Measurements from ENCODE around the gene CAMK1D.

Gene CAMK1D

GRCh38 chr10:12633776-12634620 is 284.7 kb downstream of the CAMK1D start:
- ATAC-seq (no peak), DNase-seq (no peak)
- Mint-ChIP-seq H3K27me3 (no peaks in the 10 kb centered on the region), H3K27ac (no peak overlapping the region), H3K4me3 (no peak overlapping the region), H3K9me3 (no peaks in the 10 kb centered on the region), H3K4me1 (peaks cover 51% of the 10 kb centered on the region), H3K36me3 (ENCODE audit: low read depth) (no peaks in the 10 kb centered on the region)

GRCh38 chr10:12634621-12634931 is 285.2 kb downstream of the CAMK1D start:
- Mint-ChIP-seq H3K27me3 (no peaks in the 10 kb centered on the region), H3K4me3 (no peak overlapping the region), H3K36me3 (ENCODE audit: low read depth) (no peaks in the 10 kb centered on the region), H3K9me3 (no peaks in the 10 kb centered on the region), H3K4me1 (peaks cover 45% of the 10 kb centered on the region), H3K27ac (peak overlapping the region; percentile 82)
- ATAC-seq: no peak
- no peak for DNase-seq

GRCh38 chr10:12635127-12635541 is 285.8 kb downstream of the CAMK1D start:
- peak overlapping the region; percentile 41 for H3K4me3 Mint-ChIP-seq
- H3K27me3 Mint-ChIP-seq: no peaks in the 10 kb centered on the region
- no peaks in the 10 kb centered on the region for H3K9me3 Mint-ChIP-seq
- peak; percentile 67 for ATAC-seq
- peaks cover 43% of the 10 kb centered on the region for H3K4me1 Mint-ChIP-seq
- H3K27ac Mint-ChIP-seq: peak overlapping the region; percentile 82
- H3K36me3 Mint-ChIP-seq (ENCODE audit: low read depth): no peaks in the 10 kb centered on the region
- peak; percentile 23 for DNase-seq

- Mint-ChIP-seq H3K4me1 (peaks cover 43% of the 10 kb centered on the region), H3K4me3 (no peak overlapping the region)
- ATAC-seq: no peak
Observed at GRCh38 chr10:12636571-12636970, 287.2 kb downstream of the CAMK1D start.

GRCh38 chr10:12637649-12638048 is 288.3 kb downstream of the CAMK1D start:
- Mint-ChIP-seq H3K27me3 (no peaks in the 10 kb centered on the region), H3K36me3 (ENCODE audit: low read depth) (no peaks in the 10 kb centered on the region), H3K4me1 (peaks cover 43% of the 10 kb centered on the region), H3K4me3 (no peak overlapping the region), H3K27ac (no peak overlapping the region), H3K9me3 (no peaks in the 10 kb centered on the region)
- no peak for DNase-seq
- no peak for ATAC-seq

More at GRCh38 chr10:12636571-12636970, 287.2 kb downstream of the CAMK1D start:
- DNase-seq: no peak
- H3K27me3 Mint-ChIP-seq: no peaks in the 10 kb centered on the region
- H3K27ac Mint-ChIP-seq: no peak overlapping the region
- no peaks in the 10 kb centered on the region for H3K36me3 Mint-ChIP-seq (ENCODE audit: low read depth)
- H3K9me3 Mint-ChIP-seq: no peaks in the 10 kb centered on the region

GRCh38 chr10:12638103-12638502 is 288.8 kb downstream of the CAMK1D start:
- Mint-ChIP-seq H3K4me3 (no peak overlapping the region), H3K27ac (no peak overlapping the region), H3K36me3 (ENCODE audit: low read depth) (no peaks in the 10 kb centered on the region), H3K27me3 (no peaks in the 10 kb centered on the region), H3K9me3 (no peaks in the 10 kb centered on the region), H3K4me1 (peaks cover 41% of the 10 kb centered on the region)
- ATAC-seq (no peak), DNase-seq (no peak)

- H3K4me1 Mint-ChIP-seq: peaks cover 45% of the 10 kb centered on the region
- no peaks in the 10 kb centered on the region for H3K27me3 Mint-ChIP-seq
- no peak overlapping the region for H3K27ac Mint-ChIP-seq
- no peaks in the 10 kb centered on the region for H3K9me3 Mint-ChIP-seq
- ATAC-seq: no peak
- DNase-seq: no peak
- no peaks in the 10 kb centered on the region for H3K36me3 Mint-ChIP-seq (ENCODE audit: low read depth)
- no peak overlapping the region for H3K4me3 Mint-ChIP-seq
Observed at GRCh38 chr10:12638781-12639180, 289.4 kb downstream of the CAMK1D start.

- Mint-ChIP-seq H3K4me3 (no peak overlapping the region), H3K27ac (no peak overlapping the region), H3K9me3 (no peaks in the 10 kb centered on the region), H3K4me1 (peaks cover 46% of the 10 kb centered on the region), H3K27me3 (no peaks in the 10 kb centered on the region), H3K36me3 (ENCODE audit: low read depth) (no peaks in the 10 kb centered on the region)
- ATAC-seq: no peak
- DNase-seq: no peak
Observed at GRCh38 chr10:12639996-12640944, 290.9 kb downstream of the CAMK1D start.

- no peak for DNase-seq
- no peaks in the 10 kb centered on the region for H3K9me3 Mint-ChIP-seq
- no peak overlapping the region for H3K27ac Mint-ChIP-seq
- no peak for ATAC-seq
- peaks cover 36% of the 10 kb centered on the region for H3K4me1 Mint-ChIP-seq
- no peaks in the 10 kb centered on the region for H3K27me3 Mint-ChIP-seq
- H3K4me3 Mint-ChIP-seq: no peak overlapping the region
- H3K36me3 Mint-ChIP-seq (ENCODE audit: low read depth): no peaks in the 10 kb centered on the region
Observed at GRCh38 chr10:12642036-12642435, 292.7 kb downstream of the CAMK1D start.

GRCh38 chr10:12643279-12643678 is 293.9 kb downstream of the CAMK1D start:
- DNase-seq (no peak), ATAC-seq (no peak)
- H3K4me3 Mint-ChIP-seq: no peak overlapping the region
- H3K9me3 Mint-ChIP-seq: no peaks in the 10 kb centered on the region
- no peaks in the 10 kb centered on the region for H3K36me3 Mint-ChIP-seq (ENCODE audit: low read depth)
- H3K27me3 Mint-ChIP-seq: no peaks in the 10 kb centered on the region
- H3K27ac Mint-ChIP-seq: no peak overlapping the region
- H3K4me1 Mint-ChIP-seq: peaks cover 26% of the 10 kb centered on the region

- no peak for DNase-seq
- H3K4me3 Mint-ChIP-seq: peak overlapping the region; percentile 15
- H3K9me3 Mint-ChIP-seq: no peaks in the 10 kb centered on the region
- H3K27me3 Mint-ChIP-seq: no peaks in the 10 kb centered on the region
- peaks cover 25% of the 10 kb centered on the region for H3K4me1 Mint-ChIP-seq
- peak overlapping the region; percentile 82 for H3K27ac Mint-ChIP-seq
- ATAC-seq: peak; percentile 78
- H3K36me3 Mint-ChIP-seq (ENCODE audit: low read depth): no peaks in the 10 kb centered on the region
Observed at GRCh38 chr10:12644380-12645144, 295.2 kb downstream of the CAMK1D start.

- DNase-seq (no peak), ATAC-seq (no peak)
- Mint-ChIP-seq H3K9me3 (no peaks in the 10 kb centered on the region), H3K4me1 (peaks cover 25% of the 10 kb centered on the region), H3K27me3 (no peaks in the 10 kb centered on the region), H3K4me3 (no peak overlapping the region), H3K27ac (no peak overlapping the region), H3K36me3 (ENCODE audit: low read depth) (peaks cover 3% of the 10 kb centered on the region)
Observed at GRCh38 chr10:12645449-12645848, 296.1 kb downstream of the CAMK1D start.

- H3K36me3 Mint-ChIP-seq (ENCODE audit: low read depth): peaks cover 7% of the 10 kb centered on the region
- H3K9me3 Mint-ChIP-seq: no peaks in the 10 kb centered on the region
- no peak overlapping the region for H3K4me3 Mint-ChIP-seq
- no peak for DNase-seq
- H3K27me3 Mint-ChIP-seq: no peaks in the 10 kb centered on the region
- H3K27ac Mint-ChIP-seq: no peak overlapping the region
- peaks cover 17% of the 10 kb centered on the region for H3K4me1 Mint-ChIP-seq
- ATAC-seq: no peak
Observed at GRCh38 chr10:12649012-12649584, 299.8 kb downstream of the CAMK1D start.

GRCh38 chr10:12650122-12650521 is 300.8 kb downstream of the CAMK1D start:
- Mint-ChIP-seq H3K9me3 (no peaks in the 10 kb centered on the region), H3K27me3 (no peaks in the 10 kb centered on the region), H3K36me3 (ENCODE audit: low read depth) (peaks cover 15% of the 10 kb centered on the region), H3K4me3 (no peak overlapping the region), H3K4me1 (peaks cover 7% of the 10 kb centered on the region), H3K27ac (no peak overlapping the region)
- ATAC-seq (no peak), DNase-seq (no peak)

Measured in activated naive CD8-positive, alpha-beta T cell treated with anti-CD3 and anti-CD28 coated beads, Interleukin-2, amount 50 U/mL, for 24 hours (primary cell).